HG02763 (cell line): ENCODE data around the gene SNX24.
"Not testable (repeated sequence)": the region's sequence is repeated elsewhere in the genome, so short reads cannot be mapped to it uniquely, and the experiment has no call there.

Experiments
- ATAC-seq: cut with Tn5 transposase; IDR thresholded peaks from one replicate; pipeline ENCODE4 v1.9.1; 2021; ENCODE audit warnings: mild to moderate bottlenecking, moderate library complexity; ENCODE audit not compliant: unreplicated experiment

SNX24 gene

GRCh38 chr5:122870219-122870856 is 24.9 kb downstream of the SNX24 start:
- no peak for ATAC-seq

DNA sequence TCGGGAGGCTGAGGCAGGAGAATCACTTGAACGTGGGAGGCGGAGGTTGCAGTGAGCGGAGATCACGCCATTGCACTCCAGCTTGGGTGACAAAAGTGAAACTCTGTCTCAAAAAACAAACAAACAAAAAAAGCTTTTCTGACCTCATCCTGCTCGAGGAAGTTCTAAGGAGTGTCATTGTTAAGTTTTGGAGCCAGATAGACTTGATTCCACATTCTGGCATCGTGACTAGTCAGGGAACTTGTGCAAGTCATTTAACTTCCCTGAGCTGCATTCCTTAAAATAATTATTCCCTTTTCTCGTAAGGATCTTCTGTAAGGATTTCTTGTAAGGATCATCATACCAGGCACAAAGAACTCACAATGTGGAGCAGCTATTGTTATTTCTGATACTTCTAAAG is 26.2 kb downstream of the SNX24 start:
- ATAC-seq: no peak

- ATAC-seq: no peak
Observed at GRCh38 chr5:122874179-122874875, 28.9 kb downstream of the SNX24 start.

DNA sequence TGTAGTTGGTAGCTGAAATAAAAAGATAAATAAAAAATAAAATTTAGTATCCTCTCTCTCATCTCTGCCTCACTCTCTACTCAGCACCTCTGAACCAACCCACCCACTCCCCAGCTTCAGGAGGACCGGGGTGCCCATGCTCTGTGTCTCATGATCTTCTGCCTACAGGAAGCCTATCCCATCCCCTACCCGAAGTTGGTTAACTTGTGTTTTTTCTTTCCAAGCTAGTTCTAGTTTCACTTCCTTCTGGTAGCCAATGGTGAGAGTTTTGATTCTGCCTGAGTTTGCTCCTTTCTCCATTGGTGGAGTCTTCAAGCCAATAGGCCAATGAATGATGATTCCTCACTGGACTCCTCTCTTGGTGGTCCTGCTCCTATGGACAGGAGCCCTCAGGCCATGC is 32.1 kb downstream of the SNX24 start:
- ATAC-seq: no peak

DNA sequence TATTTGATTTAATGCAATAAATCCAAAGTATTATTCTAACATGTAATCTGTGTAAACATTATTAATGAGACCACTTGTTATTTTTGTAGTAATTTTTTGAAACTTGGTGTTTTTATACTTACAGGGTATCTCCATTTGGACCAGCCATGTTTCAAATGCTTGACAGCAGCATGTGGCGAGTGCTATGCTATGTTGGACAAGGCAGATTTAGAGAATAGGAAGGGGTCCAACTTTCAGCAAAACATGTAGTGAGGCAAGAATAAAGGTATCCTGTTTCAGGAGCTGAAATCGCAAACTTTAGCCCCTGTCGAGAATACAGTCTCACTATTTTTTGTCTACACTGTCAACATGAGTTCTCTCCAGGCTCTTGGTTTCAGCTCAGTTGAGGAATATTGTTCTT is 33.7 kb downstream of the SNX24 start:
- ATAC-seq: no peak

- no peak for ATAC-seq
Observed at GRCh38 chr5:122880170-122880689, 34.8 kb downstream of the SNX24 start.

DNA sequence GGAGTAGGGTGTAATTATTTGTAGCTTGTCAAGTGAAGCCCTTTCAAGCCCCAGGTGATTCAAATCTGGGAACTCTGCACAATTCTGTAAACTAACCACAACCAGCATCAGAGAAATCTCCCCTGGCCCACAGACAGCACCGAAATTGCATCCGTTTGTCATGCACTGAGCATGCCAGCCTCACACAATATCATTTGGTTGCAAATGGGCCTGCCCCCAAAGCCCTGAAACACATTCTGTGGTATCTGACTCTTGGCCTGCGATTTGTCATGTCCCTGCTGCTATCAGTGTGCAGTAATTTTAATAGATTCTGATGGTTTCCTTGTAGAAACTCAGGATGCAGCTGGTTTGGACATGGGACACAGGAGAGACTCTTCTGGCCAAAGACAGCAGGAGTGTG is 35.3 kb downstream of the SNX24 start:
- ATAC-seq: no peak

DNA sequence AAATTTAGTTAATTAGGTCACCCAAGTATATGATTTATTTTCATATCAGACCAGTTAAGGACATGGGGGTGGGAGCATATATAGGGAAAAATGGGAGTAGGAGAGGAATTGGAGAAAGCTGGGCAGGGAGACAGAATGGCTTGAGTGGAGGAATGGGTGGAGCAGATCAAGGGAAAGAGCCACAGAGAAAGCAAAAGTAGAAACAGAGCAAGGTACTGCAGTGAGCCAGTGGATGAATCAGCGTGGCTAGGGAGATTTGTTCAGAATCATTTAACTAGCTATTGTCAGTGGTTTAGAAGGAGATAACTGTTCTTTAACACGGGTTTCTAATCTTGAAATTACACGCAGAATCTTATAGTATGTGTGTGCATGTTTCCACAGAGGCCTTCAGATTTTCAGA is 37.4 kb downstream of the SNX24 start:
- no peak for ATAC-seq

DNA sequence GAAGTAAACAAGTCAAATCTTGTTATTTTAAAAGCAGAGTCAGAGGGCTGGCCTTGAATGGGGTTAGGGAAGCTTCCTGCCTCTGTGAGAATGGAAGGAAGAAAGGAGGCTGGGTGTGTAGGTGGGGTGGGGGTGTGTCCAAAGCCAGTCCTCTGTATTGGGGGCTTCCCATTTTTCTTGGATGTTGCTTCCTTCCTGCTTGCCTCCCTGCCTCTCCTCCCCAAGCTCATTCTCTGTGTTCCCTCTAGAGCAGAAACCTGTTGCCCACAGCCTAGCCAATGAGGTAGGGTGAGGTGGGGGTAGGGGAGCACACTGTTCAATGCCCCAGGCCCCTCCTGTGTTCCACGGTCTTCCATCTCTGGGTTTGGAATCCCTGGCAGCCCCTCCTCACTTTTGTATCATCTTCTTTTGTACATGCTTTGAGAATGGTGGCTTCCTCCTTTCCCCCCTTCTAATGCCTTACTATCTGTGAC is 39.7 kb downstream of the SNX24 start:
- no peak for ATAC-seq

- no peak for ATAC-seq
Observed at GRCh38 chr5:122885891-122886290, 40.5 kb downstream of the SNX24 start.

DNA sequence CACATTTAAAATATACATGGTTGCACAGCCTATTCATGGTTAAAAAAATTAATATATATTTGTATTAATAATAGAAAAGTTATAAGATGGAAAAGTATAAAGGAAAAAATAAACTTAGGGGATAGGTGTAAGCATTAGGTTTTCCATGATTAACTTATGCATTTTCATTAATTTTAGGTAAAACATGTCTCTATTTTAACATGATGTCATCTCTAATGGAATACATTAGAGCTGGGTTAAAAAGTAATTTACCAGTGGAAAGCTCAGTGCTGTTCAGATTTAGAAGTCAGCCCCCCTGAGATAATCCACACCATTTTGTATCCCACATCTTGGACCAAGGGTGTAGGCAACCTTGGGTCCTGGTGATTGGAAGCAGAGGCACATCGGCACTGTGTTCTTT is 49.7 kb downstream of the SNX24 start:
- no peak for ATAC-seq

DNA sequence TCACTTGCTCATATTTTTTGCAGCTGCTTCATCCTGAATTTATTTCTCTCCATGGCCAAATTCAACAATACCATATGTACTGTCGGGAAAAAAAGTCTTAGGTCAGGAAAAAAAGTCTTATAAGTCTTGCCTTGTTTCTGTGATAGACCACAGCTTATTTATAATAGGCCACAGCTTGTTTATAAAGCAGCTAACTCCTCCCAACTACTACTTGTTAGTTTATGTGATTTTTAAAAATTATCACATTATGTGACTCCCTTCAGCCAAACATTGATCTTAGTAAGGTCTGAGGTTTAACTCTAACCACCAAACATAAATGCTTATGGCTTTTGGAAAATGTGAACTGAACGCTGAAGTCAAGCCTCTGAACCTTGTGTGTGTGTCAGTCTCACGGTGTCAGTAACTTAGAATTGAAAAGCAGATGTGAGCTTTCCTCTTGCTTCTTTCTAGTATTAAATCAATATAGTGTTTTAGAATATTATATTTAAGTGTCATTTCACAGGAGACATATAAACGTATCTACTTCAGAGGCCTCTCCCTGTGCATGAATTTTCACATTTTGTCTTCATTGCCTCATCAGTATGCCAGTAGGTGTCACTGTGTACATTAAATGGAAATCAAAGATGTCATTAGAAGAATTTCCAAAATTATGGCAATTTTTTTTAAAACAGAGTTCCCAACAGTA is 51.3 kb downstream of the SNX24 start:
- ATAC-seq: no peak

DNA sequence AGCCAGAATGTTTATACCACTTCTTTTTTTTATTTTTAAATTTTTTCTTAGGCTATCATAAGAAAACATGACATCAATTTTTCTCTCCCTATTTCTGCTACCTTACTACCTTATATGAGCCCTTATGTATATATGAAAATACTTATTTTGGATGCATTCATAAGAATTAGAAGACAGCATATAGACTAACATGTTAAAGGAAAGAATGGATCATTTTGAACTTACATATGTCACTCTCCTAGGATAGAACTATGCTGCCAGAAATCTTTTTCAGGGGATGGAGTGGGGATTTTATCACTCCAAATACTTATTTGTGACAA is 51.8 kb downstream of the SNX24 start:
- ATAC-seq: no peak

- ATAC-seq: no peak
Observed at GRCh38 chr5:122901346-122901745, 55.9 kb downstream of the SNX24 start.

GRCh38 chr5:122902263-122902662 is 56.9 kb downstream of the SNX24 start:
- no peak for ATAC-seq

- ATAC-seq: no peak
Observed at GRCh38 chr5:122906768-122907167, 61.4 kb downstream of the SNX24 start.

- ATAC-seq: no peak
Observed at GRCh38 chr5:122907276-122907675, 61.9 kb downstream of the SNX24 start.

GRCh38 chr5:122908108-122908507 is 62.7 kb downstream of the SNX24 start:
- no peak for ATAC-seq

- no peak for ATAC-seq
Observed at GRCh38 chr5:122908662-122909061, 63.2 kb downstream of the SNX24 start.

GRCh38 chr5:122909470-122910100 is 64.2 kb downstream of the SNX24 start:
- ATAC-seq: no peak

- not testable (repeated sequence) for ATAC-seq
Observed at GRCh38 chr5:122913436-122913835, 68.0 kb downstream of the SNX24 start.
